A549 (cell line): Measurements from ENCODE around the gene TENT5C. TPM values are rescaled to one million over a fixed set of nuclear protein-coding genes. Genes with fewer than 3 reads are reported as not detected.

ENCODE experiments used
- ATAC-seq, 2 experiments: fragments of 200-7000 bp in 1 of 2; fragments of >200 bp in 1 of 2; cut with Nextera tagmentation in 1 of 2; cut with Tn5 transposase in 1 of 2; 3 replicates each; pipeline versions ENCODE4 v1.8.0 to v1.9.1; 2018 to 2020; ENCODE audit warnings: mild to moderate bottlenecking in 1 of 2, moderate library complexity in 1 of 2
- CTCF ChIA-PET: fragments of 300-600 bp; sonication (Branson Sonifier 250); formaldehyde crosslinking; extraction: SDS; loops from one replicate; lab custom pipeline; 2021; ENCODE audit warnings: antibody characterized with exemption, inconsistent platforms; lab: Yijun Ruan, JAX
- POLR2A ChIA-PET: fragments of 350-600 bp; formaldehyde crosslinking; extraction: SDS; loops from one replicate; lab custom pipeline; 2021; ENCODE audit warnings: antibody characterized with exemption, inconsistent platforms; lab: Yijun Ruan, JAX
- DNase-seq, 2 experiments: peaks; one replicate each; pipeline versions ENCODE4 v3.0.0 to v3.0.0-alpha.2; 2011 to 2016; ENCODE audit warnings: low read depth in 1 of 2, low spot score in 1 of 2
- FAIRE-seq: peaks from 2 replicates; lab custom pipeline; 2011; peaks lifted over from hg19 to GRCh38; lab: Jason Lieb, UNC
- H3K27ac ChIP-seq, 2 experiments: fragments of >200 bp; sonication (Bioruptor Twin); formaldehyde crosslinking; 3 replicates each; pipeline ENCODE4 v1.5.1; 2016 to 2017
- H3K4me1 ChIP-seq: fragments of >200 bp; sonication (Bioruptor Twin); formaldehyde crosslinking; 3 replicates; pipeline ENCODE4 v1.6.1; 2016
- H3K4me2 ChIP-seq: fragments of >200 bp; sonication (Bioruptor Twin); formaldehyde crosslinking; 3 replicates; pipeline ENCODE4 v1.6.1; 2016
- H3K4me3 ChIP-seq: fragments of >200 bp; sonication (Bioruptor Twin); formaldehyde crosslinking; 3 replicates; pipeline ENCODE4 v1.5.1; 2016
- H3K9me3 ChIP-seq: fragments of >200 bp; sonication (Bioruptor Twin); formaldehyde crosslinking; 3 replicates; pipeline ENCODE4 v1.6.1; 2016
- CEBPB ChIP-seq, 2 experiments: fragments of >200 bp in 1 of 2; sonication (Bioruptor Twin) in 1 of 2; formaldehyde crosslinking in 1 of 2; IDR thresholded peaks; 2 replicates each; pipeline ENCODE4 v1.6.1; 2012 to 2016
- EHF ChIP-seq: fragments of 250-450 bp; sonication (Bioruptor Pico); IDR thresholded peaks from 2 replicates; pipeline ENCODE4 v1.5.0; 2020; ENCODE audit warnings: mild to moderate bottlenecking
- EHMT2 ChIP-seq: fragments of 200-600 bp; sonication (generic); IDR thresholded peaks from 2 replicates; pipeline ENCODE4 v1.6.1; 2016; ENCODE audit warnings: antibody characterized with exemption, low read depth, mild to moderate bottlenecking, moderate library complexity
- EP300 ChIP-seq, 2 experiments: fragments of >200 bp; sonication (Bioruptor Twin); formaldehyde crosslinking; IDR thresholded peaks; 2 replicates in 1 of 2; 3 replicates in 1 of 2; pipeline ENCODE4 v1.6.1; 2016 to 2017
- FOSB ChIP-seq: fragments of 250-450 bp; sonication (Bioruptor Pico); IDR thresholded peaks from 2 replicates; pipeline ENCODE4 v1.5.0; 2020; ENCODE audit warnings: mild to moderate bottlenecking, moderate library complexity
- GATA3 ChIP-seq: IDR thresholded peaks from 2 replicates; pipeline ENCODE4 v1.6.1; 2012; ENCODE audit warnings: borderline replicate concordance
- HOXA7 ChIP-seq: fragments of 250-450 bp; sonication (Bioruptor Pico); IDR thresholded peaks from 2 replicates; pipeline ENCODE4 v1.5.0; 2020; ENCODE audit warnings: mild to moderate bottlenecking, moderate library complexity
- HOXB13 ChIP-seq: fragments of 250-450 bp; sonication (Bioruptor Pico); IDR thresholded peaks from 2 replicates; pipeline ENCODE4 v1.5.0; 2020; ENCODE audit warnings: low read depth, mild to moderate bottlenecking, moderate library complexity
- JUNB ChIP-seq: fragments of >200 bp; sonication (Bioruptor Twin); formaldehyde crosslinking; IDR thresholded peaks from 2 replicates; pipeline ENCODE4 v1.6.1; 2016
- KDM1A ChIP-seq: fragments of 200-600 bp; sonication (generic); IDR thresholded peaks from 2 replicates; pipeline ENCODE4 v1.6.1; 2016; ENCODE audit warnings: low read depth, mild to moderate bottlenecking
- KDM5A ChIP-seq: fragments of 200-600 bp; sonication (generic); IDR thresholded peaks from 2 replicates; pipeline ENCODE4 v1.6.1; 2016; ENCODE audit warnings: antibody characterized with exemption, mild to moderate bottlenecking
- MAX ChIP-seq: IDR thresholded peaks from 2 replicates; pipeline ENCODE4 v1.6.1; 2012
- MAZ ChIP-seq: fragments of 150-350 bp; IDR thresholded peaks from 2 replicates; pipeline ENCODE4 v1.6.1; 2014; ENCODE audit warnings: antibody characterized with exemption, low read depth, low read length, borderline replicate concordance
- MYC ChIP-seq: IDR thresholded peaks from 2 replicates; pipeline ENCODE4 v1.6.1; 2012; ENCODE audit warnings: mild to moderate bottlenecking, inconsistent platforms, low read length, improper control_type of control experiment, borderline replicate concordance
- NFE2L2 ChIP-seq: fragments of 150-350 bp; conservative IDR thresholded peaks from 2 replicates; pipeline ENCODE4 v1.6.1; 2014; ENCODE audit warnings: low read length
- NPAS2 ChIP-seq: fragments of 250-450 bp; sonication (Bioruptor Pico); IDR thresholded peaks from 2 replicates; pipeline ENCODE4 v1.8.0; 2022; ENCODE audit warnings: mild to moderate bottlenecking, moderate library complexity, borderline replicate concordance
- POLR2A ChIP-seq: IDR thresholded peaks from 2 replicates; pipeline ENCODE4 v1.6.1; 2012; ENCODE audit warnings: mild to moderate bottlenecking, low read length
- RAD21 ChIP-seq, 2 experiments: fragments of >200 bp in 1 of 2; sonication (Bioruptor Twin) in 1 of 2; formaldehyde crosslinking in 1 of 2; IDR thresholded peaks in 1 of 2; conservative IDR thresholded peaks in 1 of 2; 2 replicates in 1 of 2; 3 replicates in 1 of 2; pipeline ENCODE4 v1.6.1; 2012 to 2018; ENCODE audit warnings: inconsistent platforms in 1 of 2
- RFX5 ChIP-seq: fragments of 450-650 bp; IDR thresholded peaks from 2 replicates; pipeline ENCODE4 v1.7.1; 2014; ENCODE audit warnings: antibody characterized with exemption, mild to moderate bottlenecking, moderate library complexity
- WGBS: methylation state at CpG from one replicate; pipeline ENCODE4 v1.1.6; 2017; ENCODE audit errors: missing lambda C conversion rate; 5-methylcytosine and 5-hydroxymethylcytosine counted together
- polyA plus RNA-seq, 4 experiments: library from polyadenylated mRNA; depleted of rRNA in 3 of 4; stranded (reverse); fragments of >200 nt; fragmentation: RNase III in 1 of 4; extraction: RNeasy Plus Mini Kit Qiagen cat#74134 plus additional on column Dnase treatment in 1 of 4; gene quantifications; 2 replicates in 3 of 4; 3 replicates in 1 of 4; pipeline ENCODE4 v1.2.3, GENCODE V29; 2011 to 2017
- TF ChIP-seq, protein P1 (sequence below): fragments of >200 bp; sonication (Bioruptor Twin); formaldehyde crosslinking; IDR thresholded peaks from 3 replicates; pipeline ENCODE4 v1.6.1; 2016

Gene TENT5C
- polyA plus RNA-seq, 2 of the 4 experiments (the other 2 are of a cell fraction) = 0.14 to 0.17 TPM

DNA sequence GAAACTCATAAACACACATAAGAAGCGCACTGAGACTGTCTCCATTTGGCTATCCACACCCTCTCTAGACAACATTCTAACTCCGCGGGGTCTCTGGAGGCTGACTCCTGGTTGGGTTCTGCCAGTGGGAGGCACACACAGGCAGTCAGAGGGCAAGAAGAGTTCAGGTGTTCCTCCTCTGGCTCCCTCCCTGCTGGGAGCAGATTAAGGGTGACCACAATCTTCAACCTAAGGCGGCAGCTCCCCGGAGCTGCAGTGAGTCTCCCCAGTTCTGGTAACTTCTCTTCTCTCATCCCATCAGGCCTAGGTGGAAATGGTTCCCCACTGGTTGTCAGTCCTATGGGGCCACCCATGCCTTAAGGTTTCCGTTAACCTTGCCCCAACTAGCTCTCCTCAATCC, 7.4 kb upstream of the TENT5C start:
- no peak for FAIRE-seq
- ChIA-PET POLR2A (no interaction called here), CTCF (no interaction called here)
- Histone ChIP-seq H3K4me1 (no peaks in the 10 kb centered on the region), H3K4me2 (no peak overlapping the region), H3K27ac (no peak overlapping the region), H3K9me3 (no peaks in the 10 kb centered on the region), H3K4me3 (no peak overlapping the region)
- no peak for DNase-seq
- TF ChIP-seq MYC (no peak), FOSB (CRISPR knock-in tag) (no peak), KDM1A (no peak), EHMT2 (no peak), CEBPB (IDR thresholded peaks at IDR 0.05) (no peak), EP300 (IDR thresholded peaks at IDR 0.05) (no peak), KDM5A (no peak), HOXB13 (CRISPR knock-in tag) (no peak), RFX5 (no peak), NPAS2 (CRISPR knock-in tag) (no peak), POLR2A (no peak), EHF (no peak), MAZ (no peak), RAD21 (conservative IDR thresholded peaks at IDR 0.05 in 1 of 2, IDR thresholded peaks at IDR 0.05 in 1 of 2) (no peak)
- TF ChIP-seq, protein P1, sequence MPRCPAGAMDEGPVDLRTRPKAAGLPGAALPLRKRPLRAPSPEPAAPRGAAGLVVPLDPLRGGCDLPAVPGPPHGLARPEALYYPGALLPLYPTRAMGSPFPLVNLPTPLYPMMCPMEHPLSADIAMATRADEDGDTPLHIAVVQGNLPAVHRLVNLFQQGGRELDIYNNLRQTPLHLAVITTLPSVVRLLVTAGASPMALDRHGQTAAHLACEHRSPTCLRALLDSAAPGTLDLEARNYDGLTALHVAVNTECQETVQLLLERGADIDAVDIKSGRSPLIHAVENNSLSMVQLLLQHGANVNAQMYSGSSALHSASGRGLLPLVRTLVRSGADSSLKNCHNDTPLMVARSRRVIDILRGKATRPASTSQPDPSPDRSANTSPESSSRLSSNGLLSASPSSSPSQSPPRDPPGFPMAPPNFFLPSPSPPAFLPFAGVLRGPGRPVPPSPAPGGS = no peak
- 87% methylated on average over 6 of the region's 6 CpGs for WGBS
- no peak for ATAC-seq

GRCh38 chr1:117599286-117600221, 6.3 kb upstream of the TENT5C start:
- no peak overlapping the region for H3K27ac ChIP-seq
- no peak for ATAC-seq
- ChIA-PET CTCF (interaction anchor here (0.8 to 1.1 kb wide), 2 partner anchors 27 to 156 kb away, joined by 3 to 5 read pairs; no protein-coding TSS in a partner anchor), POLR2A (no interaction called here)
- 53% methylated on average over 16 of the region's 16 CpGs for WGBS
- no peaks in the 10 kb centered on the region for H3K4me1 ChIP-seq
- H3K4me3 ChIP-seq = no peak overlapping the region
- TF ChIP-seq JUNB (no peak), MAX (no peak), RFX5 (no peak), NFE2L2 (no peak), MYC (no peak), HOXA7 (no peak)
- no peaks in the 10 kb centered on the region for H3K9me3 ChIP-seq
- H3K4me2 ChIP-seq = no peak overlapping the region
- FAIRE-seq = no peak
- no peak for DNase-seq

DNA sequence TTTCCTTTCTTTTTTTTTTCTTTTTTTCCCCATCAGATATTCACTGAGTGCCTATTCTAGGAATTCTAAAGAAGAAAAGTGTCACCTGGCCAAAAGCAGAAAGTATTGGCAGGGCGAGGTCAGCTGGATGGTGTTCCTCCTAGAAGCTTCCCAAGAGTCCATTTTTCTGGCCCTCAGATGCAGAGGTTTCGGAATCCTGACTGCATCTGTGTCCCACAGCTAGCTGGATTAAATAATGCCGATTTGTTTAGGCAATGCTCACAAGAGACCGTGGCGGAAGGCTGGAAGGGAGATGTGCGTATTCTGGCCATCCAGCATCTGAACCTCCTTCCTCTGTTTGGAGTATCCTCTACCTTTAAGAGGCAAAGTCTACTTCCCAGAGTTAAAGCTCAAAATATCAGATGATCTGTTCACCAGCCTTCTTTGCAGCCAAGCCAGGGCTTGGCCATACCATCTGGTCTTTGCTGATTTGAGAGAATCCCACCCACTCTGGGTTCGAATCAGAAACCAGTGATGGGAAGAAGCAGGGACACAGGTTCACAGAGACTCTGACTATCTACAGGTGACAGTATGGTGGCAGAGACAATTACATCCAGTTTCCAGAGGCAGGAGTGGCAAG, 5.4 kb upstream of the TENT5C start:
- WGBS = 60% methylated on average over 7 of the region's 7 CpGs
- no peak for FAIRE-seq
- ChIA-PET CTCF (interaction anchor here (0.8 to 1.1 kb wide), 2 partner anchors 28 to 155 kb away, joined by 3 to 5 read pairs; no protein-coding TSS in a partner anchor), POLR2A (no interaction called here)
- Histone ChIP-seq H3K4me2 (no peak overlapping the region), H3K9me3 (no peaks in the 10 kb centered on the region), H3K4me3 (no peak overlapping the region)
- TF ChIP-seq GATA3 = no peak
- TF ChIP-seq, all 56 proteins: peak for 0
- Histone ChIP-seq H3K27ac (no peak overlapping the region), H3K4me1 (0 out of 3 replicates have a peak, but pooled peaks cover 4% of the 10 kb centered on the region)
- DNase-seq (no peak), ATAC-seq (no peak)
